Bone marrow (tissue), 2 donors: ENCODE data around the gene SDF2L1.
A peak's percentile ranks its signal among the peaks of the same experiment; 100 is the strongest.

Experiments used
- DNase-seq, 2 donors: peaks; one replicate each; lab custom pipeline; 2025; lab: John Stamatoyannopoulos, UW

SDF2L1 gene

DNA sequence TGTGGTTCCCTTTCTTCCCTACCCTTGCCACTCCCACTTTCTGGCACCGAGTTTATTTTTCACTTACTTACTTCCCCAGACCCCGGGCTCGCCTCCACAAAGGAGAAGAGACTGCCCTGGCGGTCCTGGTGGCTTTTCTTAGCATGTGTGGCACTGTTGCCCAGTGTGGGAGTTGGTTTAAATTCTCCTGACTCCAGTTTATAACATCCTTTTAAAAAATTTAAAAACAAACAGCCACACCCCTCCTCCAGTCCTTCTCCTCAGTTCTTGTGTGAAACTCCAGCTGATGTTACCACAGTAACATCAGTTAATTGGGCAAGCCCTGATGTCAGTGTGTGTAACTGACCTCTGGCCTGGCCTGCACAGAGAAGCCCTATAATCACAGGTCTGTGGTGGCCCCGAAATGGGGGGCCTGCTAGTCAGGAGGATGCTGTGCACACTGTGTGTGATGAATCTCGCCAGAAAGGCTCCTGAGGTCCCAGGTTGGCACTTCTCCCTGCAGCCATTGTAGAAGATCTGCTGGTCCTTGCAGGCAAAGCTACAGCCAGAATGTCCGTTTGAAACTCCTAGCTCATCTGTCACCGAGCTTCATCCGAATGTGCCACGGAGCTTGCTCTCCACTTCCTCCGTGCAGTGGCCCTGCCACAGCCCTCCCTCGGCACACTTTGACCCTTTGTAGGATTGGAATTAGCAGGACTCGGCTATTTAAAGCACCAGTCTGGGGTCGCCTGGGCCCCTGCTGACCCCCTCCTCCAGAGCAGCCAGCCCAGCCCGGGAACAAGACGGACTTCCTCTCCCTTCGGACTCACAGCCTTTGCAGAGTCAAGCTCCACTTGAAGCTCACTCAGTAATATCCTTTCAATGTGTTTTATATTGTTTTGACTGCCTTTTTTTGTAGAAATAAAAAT lies 19.8 kb upstream of the SDF2L1 start:
- DNase-seq, result peak in 1 of 2 donors; percentile 18

GRCh38 chr22:21622919-21623647 lies 19.0 kb upstream of the SDF2L1 start:
- DNase-seq, result no peak

DNA sequence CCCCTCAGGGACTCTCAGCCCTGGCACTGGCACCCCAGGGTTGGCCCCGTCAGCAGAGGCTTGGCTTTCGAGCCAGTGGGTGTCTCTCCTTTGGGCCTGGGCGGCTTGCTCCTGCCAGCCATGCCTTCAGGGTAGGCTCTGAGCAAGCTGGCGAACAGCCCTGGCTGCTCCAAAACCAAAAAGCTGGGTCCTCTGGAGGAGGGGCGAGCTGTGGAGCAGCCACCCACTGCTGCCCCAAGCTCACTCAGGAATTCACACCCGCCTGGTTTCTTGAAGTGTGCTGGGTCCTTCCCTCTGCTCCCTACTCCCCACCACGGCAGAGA lies 18.5 kb upstream of the SDF2L1 start:
- DNase-seq, result no peak

GRCh38 chr22:21624120-21624879 lies 17.8 kb upstream of the SDF2L1 start:
- DNase-seq, result no peak

DNA sequence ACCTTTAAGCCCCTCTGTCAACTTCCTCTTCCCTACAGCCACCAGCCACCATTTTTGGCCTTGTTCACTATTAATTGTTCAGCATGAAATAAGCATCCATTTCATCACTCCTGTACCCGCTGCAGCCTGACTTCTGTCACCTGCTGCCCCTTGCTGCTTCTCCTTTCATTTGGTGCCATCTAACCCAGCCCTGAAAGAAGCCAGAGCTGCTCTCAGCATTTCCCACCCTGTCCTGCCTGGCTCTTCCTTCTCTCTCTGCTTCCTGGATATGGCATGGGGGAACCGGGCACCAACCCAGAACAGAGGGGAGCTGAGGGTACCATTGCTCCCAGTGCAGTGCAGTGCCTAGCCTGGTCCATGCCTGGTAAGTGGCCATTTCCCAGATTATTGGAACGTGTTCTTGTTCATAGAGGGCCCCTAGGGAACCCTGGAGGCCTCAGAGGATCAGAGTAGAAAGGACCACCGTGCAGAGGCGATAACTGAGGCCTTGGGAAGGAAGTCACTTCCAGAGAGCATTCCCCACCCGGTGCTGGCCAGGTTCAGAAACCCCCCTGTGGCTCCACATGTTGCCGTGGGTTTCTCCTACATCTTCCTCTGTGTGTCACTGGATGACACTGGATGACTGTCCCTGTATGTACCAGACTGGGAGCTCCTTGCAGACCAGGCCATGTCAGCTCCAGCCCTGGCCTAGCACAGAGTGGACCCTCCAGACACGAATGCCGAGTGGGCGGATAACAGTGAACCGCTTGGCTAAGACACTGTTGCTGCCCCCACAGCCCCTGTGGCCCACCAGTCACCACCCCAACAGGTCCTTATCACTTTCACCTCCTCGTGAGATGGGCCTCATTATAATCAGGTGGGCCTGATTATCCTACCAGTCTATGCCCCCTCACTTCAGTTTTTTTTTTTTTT lies 17.0 kb upstream of the SDF2L1 start:
- DNase-seq, result no peak

DNA sequence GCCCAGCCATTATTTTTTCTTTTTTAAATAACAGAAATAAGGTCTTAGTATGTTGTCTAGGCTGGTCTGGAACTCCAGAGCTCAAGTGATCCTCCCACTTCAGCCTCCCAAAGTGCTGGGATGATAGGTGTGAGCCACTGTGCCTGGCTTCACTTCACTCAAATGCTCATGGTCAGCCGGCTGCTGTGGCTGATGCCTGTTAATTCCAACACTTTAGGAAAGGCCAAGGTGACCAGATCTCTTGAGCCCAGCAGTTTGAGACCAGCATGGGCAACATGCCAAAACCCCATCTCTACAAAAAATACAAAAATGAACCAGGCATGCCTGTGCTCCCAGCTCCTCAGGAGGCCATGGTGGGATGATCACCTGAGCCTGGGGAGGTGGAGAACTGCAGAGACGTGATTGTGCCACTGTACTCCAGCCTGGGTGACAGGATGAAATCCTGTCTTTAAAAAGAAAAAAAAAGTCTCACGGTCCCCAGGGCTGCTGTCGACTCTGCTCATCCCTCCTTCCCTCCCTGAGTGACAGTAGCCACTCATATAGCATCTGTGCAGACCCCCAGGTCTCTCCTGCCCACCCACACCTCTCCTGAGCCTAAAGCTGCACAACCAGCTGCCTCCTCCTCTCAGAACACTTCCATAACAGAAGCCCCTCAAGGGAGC lies 15.9 kb upstream of the SDF2L1 start:
- DNase-seq, result no peak

GRCh38 chr22:21626735-21627469 lies 15.2 kb upstream of the SDF2L1 start:
- DNase-seq, result no peak

DNA sequence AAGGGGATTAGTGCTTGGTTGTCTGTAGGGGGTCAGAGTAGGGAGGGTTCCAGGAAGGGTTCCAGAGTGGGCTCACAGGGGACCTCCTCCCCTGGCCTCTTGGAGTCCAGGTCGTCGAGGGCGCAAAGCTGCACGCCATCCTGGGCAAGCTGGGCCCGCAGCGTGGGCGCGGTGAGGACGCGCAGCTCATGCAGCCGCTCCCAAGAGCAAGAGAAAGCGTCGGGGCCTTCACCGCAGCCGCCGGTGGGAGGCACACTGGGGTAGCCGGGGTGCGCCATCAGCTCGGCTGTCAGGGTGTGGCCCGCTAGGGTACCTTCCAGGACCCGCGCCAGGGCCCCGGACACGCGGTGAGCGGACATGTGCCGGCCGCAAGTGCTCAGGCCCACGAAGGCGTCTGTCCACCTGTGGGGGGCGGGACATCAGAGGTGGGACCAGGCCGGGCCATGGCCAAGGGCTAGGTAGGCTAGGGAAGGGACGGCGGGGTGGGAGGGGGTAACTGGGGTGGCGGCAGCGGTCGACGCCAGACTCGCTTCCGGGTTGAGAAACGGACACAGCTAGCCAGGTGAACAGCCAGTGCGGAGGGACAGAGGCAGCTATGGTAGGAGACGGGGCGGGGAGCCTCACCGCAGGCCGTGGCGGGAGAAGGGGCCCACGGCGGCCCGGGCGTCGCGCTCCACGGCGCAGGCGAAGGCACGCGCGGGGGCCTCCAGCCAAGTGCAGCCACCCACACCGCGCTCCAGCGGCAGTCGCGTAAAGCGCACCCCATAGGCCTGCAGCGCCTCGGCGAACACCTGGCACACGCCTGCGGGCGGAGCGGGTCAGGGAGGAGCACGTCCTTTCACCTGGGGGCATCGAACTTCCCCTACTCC lies 13.5 kb upstream of the SDF2L1 start:
- DNase-seq, result no peak

- peak; percentile 67 to 79 for DNase-seq
Observed at GRCh38 chr22:21629255-21630149, 12.6 kb upstream of the SDF2L1 start, which contains the start of gene YDJC. TSS of gene YDJC (minus strand) at chr22:21630022. CDS start at chr22:21630014, 8 bp downstream.

DNA sequence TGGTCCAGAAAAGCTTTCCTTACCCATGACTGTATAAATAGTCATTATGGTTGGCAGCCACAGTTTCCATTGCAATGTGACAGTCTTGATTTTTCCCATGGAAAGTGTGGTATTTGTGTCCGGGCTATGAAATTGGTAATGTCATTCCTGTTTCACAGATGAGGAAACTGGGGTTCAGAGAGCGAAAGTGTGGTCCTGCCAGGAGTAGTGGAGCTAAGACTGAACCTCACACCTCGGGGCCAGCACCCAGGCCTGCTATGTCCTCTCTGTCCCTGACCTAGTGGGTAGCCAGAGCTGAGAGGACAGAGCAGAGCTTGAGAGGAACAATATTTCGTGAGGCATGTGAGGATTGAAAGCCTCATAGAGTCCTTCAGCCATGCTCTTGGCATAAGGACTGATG lies 11.1 kb upstream of the SDF2L1 start:
- no peak for DNase-seq

DNA sequence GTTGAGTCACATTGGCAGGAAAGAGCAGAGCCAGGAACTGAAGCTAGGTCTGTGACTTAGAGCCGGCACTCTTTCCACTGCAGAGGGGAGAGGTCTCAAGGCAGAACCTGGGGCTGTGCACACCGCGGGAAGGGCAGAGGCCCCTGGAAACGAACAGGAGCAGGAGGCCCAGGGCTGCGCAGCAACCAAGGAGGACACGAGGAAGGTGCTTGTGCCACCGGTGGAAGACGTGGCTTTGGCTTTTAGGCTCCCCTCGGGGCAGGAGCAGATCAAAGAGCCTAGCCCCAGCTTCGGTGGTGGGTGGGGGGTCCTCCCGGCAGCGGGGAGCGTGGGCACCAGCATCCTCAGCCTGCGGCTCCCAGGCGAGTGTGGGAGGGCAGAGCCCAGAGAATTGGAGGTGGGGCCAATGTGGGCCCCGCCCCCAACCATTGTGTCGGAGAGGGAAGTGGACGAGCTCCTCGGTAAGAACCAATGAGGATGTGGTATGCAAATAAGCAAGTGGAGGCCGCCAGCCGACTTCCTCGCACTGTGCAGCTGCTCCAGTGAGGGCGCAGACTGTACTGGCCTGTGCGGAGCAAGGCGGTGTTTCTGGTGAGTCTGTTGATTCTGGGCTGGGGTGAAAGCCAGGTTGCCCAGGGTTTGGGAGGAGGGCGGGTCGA lies 9.7 kb upstream of the SDF2L1 start, which contains the start of gene CCDC116:
Gene CCDC116 (plus strand): TSS at position 524 of the 659 bp plus-strand sequence. CDS start 422 bp downstream, outside the sequence.
- DNase-seq, result no peak

GRCh38 chr22:21632931-21633330 lies 9.2 kb upstream of the SDF2L1 start:
- DNase-seq, result no peak

DNA sequence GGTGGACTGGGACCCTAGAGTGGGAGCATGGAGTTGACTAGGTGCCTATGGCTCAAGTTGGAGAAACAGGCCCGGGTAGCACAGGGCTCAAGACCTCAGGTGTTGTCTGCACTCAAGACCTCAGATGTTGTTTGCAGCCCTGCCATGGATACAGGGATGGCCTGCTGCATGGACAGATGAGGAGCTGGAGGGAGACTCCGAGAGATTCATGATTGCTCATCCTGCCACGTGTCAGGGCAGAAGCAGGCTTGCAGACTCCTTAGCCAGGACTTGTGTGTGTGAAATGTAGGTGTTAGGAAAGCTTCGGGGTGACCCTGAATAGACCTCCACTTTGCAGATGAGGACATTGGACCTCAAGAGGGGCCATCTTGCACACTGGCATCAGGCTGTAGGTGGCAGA lies 8.6 kb upstream of the SDF2L1 start:
- DNase-seq, result no peak

DNA sequence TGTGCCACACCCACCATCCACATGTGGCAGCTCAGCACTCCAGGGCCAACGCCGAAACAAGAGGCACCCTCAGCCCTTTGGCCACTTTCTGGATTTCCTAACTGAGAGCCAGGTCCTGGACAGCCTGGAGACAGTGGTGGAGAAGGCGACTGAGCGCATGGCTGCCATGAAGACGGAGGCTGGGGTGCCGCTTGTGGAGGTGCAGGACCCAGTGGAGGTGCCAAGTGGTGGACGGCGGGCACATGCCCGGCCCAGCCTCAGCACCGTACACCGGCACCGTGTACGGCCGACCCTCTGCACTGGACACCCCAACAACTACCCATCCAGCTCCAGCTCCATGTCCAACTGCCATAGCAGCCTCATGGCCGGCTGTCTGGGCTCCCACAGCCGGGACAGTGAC lies 8.0 kb upstream of the SDF2L1 start:
- no peak for DNase-seq

GRCh38 chr22:21634844-21635243 lies 7.3 kb upstream of the SDF2L1 start:
- no peak for DNase-seq

- no peak for DNase-seq
Observed at GRCh38 chr22:21635771-21636510, 6.2 kb upstream of the SDF2L1 start.
